Suprapubic skin (tissue), 4 donors: ENCODE data around the gene CFAP107. TPM values are rescaled to one million over a fixed set of nuclear protein-coding genes. Genes with fewer than 3 reads are reported as not detected.

Experiments
- DNase-seq, 2 donors: peaks; one replicate each; pipeline ENCODE4 v3.0.0-alpha.2; 2019; ENCODE audit warnings: low spot score in 2 of 2
- H3K27ac ChIP-seq: fragments of 200-600 bp; sonication (generic); one replicate; pipeline ENCODE4 v1.5.1; 2019
- H3K27me3 ChIP-seq: fragments of 200-600 bp; sonication (generic); one replicate; pipeline ENCODE4 v1.5.1; 2019
- H3K36me3 ChIP-seq: fragments of 200-600 bp; sonication (generic); one replicate; pipeline ENCODE4 v1.5.1; 2019
- H3K4me1 ChIP-seq: fragments of 200-600 bp; sonication (generic); one replicate; pipeline ENCODE4 v1.5.1; 2019
- H3K4me3 ChIP-seq: fragments of 200-600 bp; sonication (generic); one replicate; pipeline ENCODE4 v1.5.1; 2019; ENCODE audit warnings: mild to moderate bottlenecking
- H3K9me3 ChIP-seq: fragments of 200-600 bp; sonication (generic); one replicate; pipeline ENCODE4 v1.5.1; 2019
- CTCF ChIP-seq, 2 donors: fragments of 200-600 bp in 1 of 2; fragments of 450-650 bp in 1 of 2; sonication (generic) in 1 of 2; IDR thresholded peaks; one replicate each; pipeline ENCODE4 v1.5.1; 2016 to 2019; ENCODE audit warnings: antibody characterized with exemption in 2 of 2, mild to moderate bottlenecking in 1 of 2, moderate library complexity in 1 of 2
- EP300 ChIP-seq: sonication (generic); formaldehyde crosslinking; IDR thresholded peaks from one replicate; pipeline ENCODE4 v1.6.1; 2017; ENCODE audit warnings: antibody characterized with exemption
- POLR2A ChIP-seq, 2 donors: fragments of 450-650 bp; IDR thresholded peaks; one replicate each; pipeline ENCODE4 v1.6.1; 2017; ENCODE audit warnings: antibody characterized with exemption in 2 of 2, mild to moderate bottlenecking in 2 of 2, moderate library complexity in 2 of 2
- POLR2AphosphoS5 ChIP-seq, 3 donors: sonication (generic); formaldehyde crosslinking; IDR thresholded peaks; one replicate each; pipeline ENCODE4 v1.6.1; 2017; ENCODE audit warnings: antibody characterized with exemption in 3 of 3
- WGBS: methylation state at CpG from one replicate; pipeline ENCODE4 v1.1.5; 2018; 5-methylcytosine and 5-hydroxymethylcytosine counted together
- total RNA-seq, 4 donors: library from RNA; depleted of rRNA; stranded (reverse); fragments of >200 nt; gene quantifications; one replicate each; pipeline ENCODE4 v1.1.0, GENCODE V29; 2016

Gene CFAP107
- total RNA-seq, 4 donors from 2014 or later = 1.2 TPM; not detected in 3

- no peak for DNase-seq
- no peaks in the 10 kb centered on the region for H3K4me1 ChIP-seq
- H3K27ac ChIP-seq = no peak overlapping the region
- H3K36me3 ChIP-seq = no peaks in the 10 kb centered on the region
- H3K27me3 ChIP-seq = peaks cover 25% of the 10 kb centered on the region
- no peak overlapping the region for H3K4me3 ChIP-seq
- WGBS = 58% methylated on average over 4 of the region's 4 CpGs
- no peaks in the 10 kb centered on the region for H3K9me3 ChIP-seq
- TF ChIP-seq POLR2A (IDR thresholded peaks at IDR 0.05) (no peak), CTCF (IDR thresholded peaks at IDR 0.05) (no peak), POLR2AphosphoS5 (IDR thresholded peaks at IDR 0.05) (no peak), EP300 (no peak)
Measured at GRCh38 chr1:12763479-12763878, 17.5 kb downstream of the CFAP107 start.

DNA sequence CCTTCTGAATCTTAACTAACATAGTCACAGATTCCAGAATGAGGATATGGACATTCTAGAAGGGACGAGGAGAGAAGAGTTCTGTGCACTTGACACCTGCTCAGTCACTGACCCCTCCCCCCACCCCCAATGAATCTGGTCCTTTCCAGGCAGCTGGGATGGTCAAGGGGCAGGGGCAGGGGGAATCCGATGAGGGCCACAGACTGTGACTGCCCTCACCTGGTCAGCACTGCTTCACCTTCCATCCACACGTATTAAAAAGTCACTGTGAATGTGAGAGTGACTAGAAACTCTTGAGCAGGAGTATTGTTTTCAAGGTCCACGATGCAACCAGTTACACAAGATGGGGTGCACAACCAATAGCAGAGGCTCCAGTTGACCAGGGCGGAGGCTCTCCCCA, 18.0 kb downstream of the CFAP107 start:
- DNase-seq = no peak
- H3K27me3 ChIP-seq = peaks cover 29% of the 10 kb centered on the region
- H3K4me1 ChIP-seq = no peaks in the 10 kb centered on the region
- H3K4me3 ChIP-seq = no peak overlapping the region
- TF ChIP-seq POLR2AphosphoS5 (IDR thresholded peaks at IDR 0.05) = no peak
- TF ChIP-seq POLR2A (IDR thresholded peaks at IDR 0.05) = no peak
- H3K36me3 ChIP-seq = no peaks in the 10 kb centered on the region
- H3K27ac ChIP-seq = no peak overlapping the region
- H3K9me3 ChIP-seq = no peaks in the 10 kb centered on the region
- WGBS = 58% methylated on average over 3 of the region's 5 CpGs

DNA sequence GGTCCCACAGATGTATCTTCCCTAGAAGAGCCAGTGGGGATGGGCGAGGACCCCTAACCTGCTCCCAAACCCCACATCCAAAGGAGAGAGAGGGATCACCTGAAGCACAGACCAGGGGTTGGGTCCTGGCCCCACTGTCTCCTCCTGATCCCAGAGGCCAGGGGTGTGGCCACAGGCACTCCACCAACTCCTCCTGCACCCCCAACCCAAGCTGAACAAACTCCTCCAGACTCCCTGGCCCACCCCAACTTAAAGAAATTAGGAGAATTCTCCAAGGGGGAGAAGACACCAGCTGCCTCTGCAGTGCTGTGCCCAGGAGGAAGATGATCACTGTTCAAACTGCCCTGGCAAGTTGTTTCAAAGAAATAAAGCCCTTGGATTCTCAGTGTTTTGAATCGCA, 23.0 kb downstream of the CFAP107 start:
- Histone ChIP-seq H3K27me3 (peaks cover 27% of the 10 kb centered on the region), H3K4me3 (no peak overlapping the region), H3K9me3 (no peaks in the 10 kb centered on the region), H3K4me1 (no peaks in the 10 kb centered on the region), H3K36me3 (no peaks in the 10 kb centered on the region), H3K27ac (no peak overlapping the region)
- TF ChIP-seq CTCF (IDR thresholded peaks at IDR 0.05) (no peak), POLR2A (IDR thresholded peaks at IDR 0.05) (no peak), POLR2AphosphoS5 (IDR thresholded peaks at IDR 0.05) (no peak), EP300 (no peak)
- no peak for DNase-seq
- WGBS = 22% methylated on average over 1 of the region's 2 CpGs

- WGBS = 62% methylated on average over 7 of the region's 7 CpGs
- Histone ChIP-seq H3K4me1 (no peaks in the 10 kb centered on the region), H3K27ac (no peak overlapping the region), H3K27me3 (peaks cover 27% of the 10 kb centered on the region), H3K36me3 (no peaks in the 10 kb centered on the region), H3K4me3 (no peak overlapping the region), H3K9me3 (no peaks in the 10 kb centered on the region)
- no peak for DNase-seq
- TF ChIP-seq EP300 = no peak
- TF ChIP-seq CTCF (IDR thresholded peaks at IDR 0.05) = no peak
- no peak for TF ChIP-seq POLR2A (IDR thresholded peaks at IDR 0.05)
- TF ChIP-seq POLR2AphosphoS5 (IDR thresholded peaks at IDR 0.05) = no peak
Measured at GRCh38 chr1:12769976-12770505, 24.0 kb downstream of the CFAP107 start.

DNA sequence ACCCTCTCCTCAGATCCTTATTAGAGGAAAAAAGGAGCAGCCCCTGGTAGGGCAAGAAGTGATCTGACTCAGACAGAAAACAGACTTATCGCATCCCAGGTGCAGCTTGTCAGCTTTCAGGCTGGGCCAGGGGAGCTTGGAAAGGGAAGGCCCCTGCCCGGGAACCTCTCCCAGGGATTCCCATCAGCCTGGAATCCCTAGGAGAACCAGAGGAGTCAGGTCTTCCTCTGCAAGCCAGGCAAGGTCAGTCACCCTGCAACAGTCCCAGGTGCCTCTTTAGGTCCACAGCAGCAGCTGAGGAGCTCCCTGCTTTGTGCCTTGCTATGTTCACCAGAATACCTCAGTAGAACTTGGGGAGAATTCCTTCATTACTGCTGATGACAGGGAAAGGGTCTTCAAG, 24.6 kb downstream of the CFAP107 start:
- no peak for TF ChIP-seq CTCF (IDR thresholded peaks at IDR 0.05)
- no peak for TF ChIP-seq POLR2A (IDR thresholded peaks at IDR 0.05)
- TF ChIP-seq EP300 = no peak
- no peak for TF ChIP-seq POLR2AphosphoS5 (IDR thresholded peaks at IDR 0.05)
- no peaks in the 10 kb centered on the region for H3K36me3 ChIP-seq
- peaks cover 27% of the 10 kb centered on the region for H3K27me3 ChIP-seq
- H3K4me1 ChIP-seq = no peaks in the 10 kb centered on the region
- H3K4me3 ChIP-seq = no peak overlapping the region
- no peak for DNase-seq
- H3K27ac ChIP-seq = no peak overlapping the region
- WGBS = 79% methylated on average over 2 of the region's 2 CpGs
- no peaks in the 10 kb centered on the region for H3K9me3 ChIP-seq

DNA sequence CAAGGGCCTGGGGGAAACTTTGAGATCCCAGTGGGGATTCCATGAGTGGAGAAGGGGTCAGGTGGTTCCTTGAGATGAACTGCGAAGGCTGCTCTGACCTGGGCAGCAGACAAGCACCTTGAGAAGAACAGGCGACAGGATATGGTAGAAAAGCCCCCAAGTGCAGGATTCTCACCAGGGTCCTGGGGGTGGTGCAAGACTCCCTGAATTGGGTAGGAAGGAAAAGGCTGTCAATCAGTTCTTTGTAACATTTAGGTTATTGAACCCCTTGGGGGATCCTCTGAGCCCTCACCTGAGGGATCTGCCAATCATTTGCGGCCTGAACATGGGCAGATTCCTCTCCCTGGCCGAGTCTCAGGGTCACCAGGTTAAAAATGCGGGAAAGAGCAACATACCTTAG, 25.2 kb downstream of the CFAP107 start:
- TF ChIP-seq EP300 = no peak
- TF ChIP-seq CTCF (IDR thresholded peaks at IDR 0.05) = no peak
- Histone ChIP-seq H3K36me3 (no peaks in the 10 kb centered on the region), H3K27me3 (peaks cover 27% of the 10 kb centered on the region), H3K4me1 (no peaks in the 10 kb centered on the region), H3K9me3 (no peaks in the 10 kb centered on the region), H3K27ac (no peak overlapping the region), H3K4me3 (no peak overlapping the region)
- DNase-seq = no peak
- 67% methylated on average over 5 of the region's 5 CpGs for WGBS
